Gastroesophageal sphincter (tissue), 4 donors: ENCODE measurements around the gene SYT7. TPM values are rescaled to one million over a fixed set of nuclear protein-coding genes. Genes with fewer than 3 reads are reported as not detected.

Source experiments
- ATAC-seq: fragments of 150-250 bp; one replicate; pipeline ENCODE4 v1.9.1; 2016; ENCODE audit warnings: mild to moderate bottlenecking, moderate library complexity
- H3K27ac ChIP-seq, 4 donors: fragments of 200-600 bp; sonication (generic) in 3 of 4; 1 replicate in 3 of 4; 2 replicates in 1 of 4; pipeline ENCODE4 v1.5.1; 2016 to 2019
- H3K27me3 ChIP-seq: fragments of 200-600 bp; sonication (generic); one replicate; pipeline ENCODE4 v1.5.1; 2019
- H3K36me3 ChIP-seq, 2 donors: fragments of 200-600 bp; sonication (generic); one replicate each; pipeline ENCODE4 v1.5.1; 2019; ENCODE audit warnings: control low read depth in 1 of 2
- H3K4me1 ChIP-seq, 3 donors: fragments of 200-600 bp; sonication (generic); 1 replicate in 2 of 3; 2 replicates in 1 of 3; pipeline ENCODE4 v1.5.1; 2016 to 2019; ENCODE audit warnings: control low read depth in 2 of 3
- H3K4me3 ChIP-seq, 2 donors: fragments of 200-600 bp; sonication (generic); one replicate each; pipeline ENCODE4 v1.5.1; 2019; ENCODE audit warnings: mild to moderate bottlenecking in 1 of 2, moderate library complexity in 1 of 2
- H3K9me3 ChIP-seq, 3 donors: fragments of 200-600 bp; sonication (generic); one replicate each; pipeline ENCODE4 v1.5.1; 2017 to 2019; ENCODE audit warnings: control low read depth in 2 of 3
- EP300 ChIP-seq: sonication (generic); formaldehyde crosslinking; IDR thresholded peaks from one replicate; pipeline ENCODE4 v1.6.1; 2017; ENCODE audit warnings: antibody characterized with exemption, mild to moderate bottlenecking
- POLR2A ChIP-seq, 2 donors: fragments of 450-650 bp; IDR thresholded peaks; one replicate each; pipeline ENCODE4 v1.6.1; 2017; ENCODE audit warnings: antibody characterized with exemption in 2 of 2, mild to moderate bottlenecking in 2 of 2, moderate library complexity in 1 of 2
- POLR2AphosphoS5 ChIP-seq: sonication (generic); formaldehyde crosslinking; IDR thresholded peaks from one replicate; pipeline ENCODE4 v1.6.1; 2017; ENCODE audit warnings: antibody characterized with exemption
- WGBS, 2 donors: methylation state at CpG; one replicate each; pipeline ENCODE4 v1.1.5; 2018; ENCODE audit warnings: low coverage in 1 of 2; 5-methylcytosine and 5-hydroxymethylcytosine counted together
- total RNA-seq, 4 donors: library from RNA; depleted of rRNA; stranded (reverse); fragments of >200 nt; gene quantifications; one replicate each; pipeline ENCODE4 v1.1.0, GENCODE V29; 2016
- TF ChIP-seq, protein P1 (sequence below), 4 experiments: fragments of 200-600 bp in 2 of 4; fragments of 450-650 bp in 2 of 4; sonication (generic) in 1 of 4; IDR thresholded peaks; one replicate each; pipeline ENCODE4 v1.5.1; 2017 to 2019; ENCODE audit warnings: antibody characterized with exemption in 4 of 4, mild to moderate bottlenecking in 2 of 4, moderate library complexity in 2 of 4

The SYT7 gene
- total RNA-seq, 4 donors from 2014 or later: 1.8 to 3.7 (median 3.1) TPM

DNA sequence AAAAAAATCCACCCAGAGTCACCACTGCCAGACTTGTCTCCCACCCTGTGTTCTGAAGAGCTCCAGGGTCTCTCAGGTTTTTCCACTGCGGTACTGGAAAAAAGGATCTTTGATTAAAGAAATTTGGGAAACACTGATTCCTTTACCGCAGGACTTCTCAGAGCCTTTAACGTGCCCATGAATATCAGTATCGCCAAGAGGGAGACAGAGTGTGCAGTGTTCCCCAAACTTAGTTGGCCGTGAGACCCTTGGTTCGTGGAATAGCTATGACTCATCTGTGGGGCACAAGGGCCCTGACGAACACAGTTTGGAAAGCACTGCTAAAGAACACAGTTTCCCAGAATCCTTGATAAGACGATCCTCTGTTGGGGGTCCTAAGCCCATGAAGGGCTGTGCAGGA is 31.7 kb downstream of the SYT7 start:
- 73 to 89% methylated on average over 3 of the region's 8 CpGs for WGBS, 2 donors
- ATAC-seq: no peak
- TF ChIP-seq, protein P1, sequence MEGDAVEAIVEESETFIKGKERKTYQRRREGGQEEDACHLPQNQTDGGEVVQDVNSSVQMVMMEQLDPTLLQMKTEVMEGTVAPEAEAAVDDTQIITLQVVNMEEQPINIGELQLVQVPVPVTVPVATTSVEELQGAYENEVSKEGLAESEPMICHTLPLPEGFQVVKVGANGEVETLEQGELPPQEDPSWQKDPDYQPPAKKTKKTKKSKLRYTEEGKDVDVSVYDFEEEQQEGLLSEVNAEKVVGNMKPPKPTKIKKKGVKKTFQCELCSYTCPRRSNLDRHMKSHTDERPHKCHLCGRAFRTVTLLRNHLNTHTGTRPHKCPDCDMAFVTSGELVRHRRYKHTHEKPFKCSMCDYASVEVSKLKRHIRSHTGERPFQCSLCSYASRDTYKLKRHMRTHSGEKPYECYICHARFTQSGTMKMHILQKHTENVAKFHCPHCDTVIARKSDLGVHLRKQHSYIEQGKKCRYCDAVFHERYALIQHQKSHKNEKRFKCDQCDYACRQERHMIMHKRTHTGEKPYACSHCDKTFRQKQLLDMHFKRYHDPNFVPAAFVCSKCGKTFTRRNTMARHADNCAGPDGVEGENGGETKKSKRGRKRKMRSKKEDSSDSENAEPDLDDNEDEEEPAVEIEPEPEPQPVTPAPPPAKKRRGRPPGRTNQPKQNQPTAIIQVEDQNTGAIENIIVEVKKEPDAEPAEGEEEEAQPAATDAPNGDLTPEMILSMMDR (IDR thresholded peaks at IDR 0.05): no peak
- TF ChIP-seq POLR2AphosphoS5: no peak
- no peak for TF ChIP-seq EP300
- TF ChIP-seq POLR2A (IDR thresholded peaks at IDR 0.05): no peak
- Histone ChIP-seq H3K4me3 (no peak overlapping the region), H3K27ac (no peak overlapping the region), H3K9me3 (no peaks in the 10 kb centered on the region), H3K27me3 (peaks cover 99% of the 10 kb centered on the region), H3K36me3 (no peaks in the 10 kb centered on the region), H3K4me1 (peaks cover 0 to 8% (median 0%) of the 10 kb centered on the region in 3 donors)

DNA sequence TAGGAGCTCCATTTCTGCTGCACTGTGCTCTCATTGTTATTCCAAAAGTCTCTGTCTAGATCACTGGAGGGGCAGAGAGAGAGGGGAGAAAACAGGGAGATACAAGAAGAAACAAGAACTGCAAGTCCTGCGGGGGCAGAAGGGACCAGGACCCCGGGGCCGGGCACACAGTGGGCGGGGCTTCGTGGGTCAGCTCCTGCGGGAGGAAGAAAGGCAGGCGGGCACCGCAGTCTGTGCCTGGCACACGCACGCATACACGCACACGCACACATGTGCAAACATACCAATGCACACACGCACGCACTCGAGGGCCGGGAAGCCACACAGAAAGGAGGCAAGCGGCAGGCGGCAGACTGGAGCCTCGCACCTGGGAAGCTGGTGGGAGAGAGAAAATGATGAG is 33.6 kb downstream of the SYT7 start:
- Histone ChIP-seq H3K27ac (no peak overlapping the region), H3K4me1 (peaks cover 0 to 8% (median 0%) of the 10 kb centered on the region in 3 donors), H3K36me3 (no peaks in the 10 kb centered on the region), H3K27me3 (peaks cover 81% of the 10 kb centered on the region), H3K4me3 (no peak overlapping the region), H3K9me3 (no peaks in the 10 kb centered on the region)
- no peak for ATAC-seq
- TF ChIP-seq, protein P1 (IDR thresholded peaks at IDR 0.05): no peak
- TF ChIP-seq POLR2A (IDR thresholded peaks at IDR 0.05): no peak
- TF ChIP-seq POLR2AphosphoS5: no peak
- TF ChIP-seq EP300: no peak
- WGBS, 2 donors: 35 to 40% methylated on average over 1 to 3 of the region's 19 CpGs

DNA sequence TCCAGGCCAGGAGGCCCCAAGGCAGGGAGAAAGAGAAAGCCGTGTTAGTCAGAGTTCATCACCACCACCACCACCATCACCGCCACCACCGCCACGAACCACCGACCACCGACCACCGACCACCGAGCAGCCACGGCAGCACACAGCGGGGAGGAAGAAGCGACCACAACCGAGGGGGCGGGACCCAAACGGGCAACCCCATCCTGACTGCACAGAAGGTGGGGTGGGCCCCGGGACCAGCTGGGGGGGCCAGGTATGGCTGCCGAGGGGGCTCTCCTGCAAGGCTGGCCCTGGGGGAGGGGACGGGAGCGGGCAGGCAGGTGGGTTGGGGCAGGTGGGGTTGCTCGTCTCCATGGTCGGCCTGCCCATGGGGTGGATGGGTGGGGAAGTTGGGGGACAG is 34.2 kb downstream of the SYT7 start:
- no peak for TF ChIP-seq EP300
- no peak for TF ChIP-seq POLR2A (IDR thresholded peaks at IDR 0.05)
- no peak for TF ChIP-seq POLR2AphosphoS5
- TF ChIP-seq, protein P1 (IDR thresholded peaks at IDR 0.05): no peak
- 0 to 37% methylated on average over 1 to 2 of the region's 20 CpGs for WGBS, 2 donors
- H3K9me3 ChIP-seq: no peaks in the 10 kb centered on the region
- no peak overlapping the region for H3K4me3 ChIP-seq
- H3K27me3 ChIP-seq: peaks cover 79% of the 10 kb centered on the region
- H3K27ac ChIP-seq: no peak overlapping the region
- H3K4me1 ChIP-seq: peaks cover 0 to 8% (median 0%) of the 10 kb centered on the region in 3 donors
- H3K36me3 ChIP-seq: no peaks in the 10 kb centered on the region
- no peak for ATAC-seq

DNA sequence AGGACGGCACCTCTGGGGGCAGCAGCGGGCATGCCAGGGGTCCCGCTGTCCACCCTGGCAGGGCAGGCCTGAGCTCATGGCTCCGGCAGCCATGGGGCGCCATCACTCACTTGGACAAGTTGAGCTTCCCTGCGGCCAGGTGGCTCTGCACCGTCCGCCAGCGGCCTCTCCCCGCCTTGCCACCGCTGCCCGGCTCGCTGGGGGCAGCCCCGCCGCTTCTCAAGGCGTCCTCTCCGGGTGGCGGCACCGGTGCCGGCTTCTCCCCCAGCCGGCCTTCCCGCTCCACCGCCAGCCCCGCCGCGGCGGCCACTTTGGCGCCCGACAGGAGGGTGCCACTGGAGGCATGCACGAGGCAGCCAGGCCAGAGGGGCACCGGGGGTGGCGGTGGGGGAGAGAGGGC is 35.0 kb downstream of the SYT7 start:
- Histone ChIP-seq H3K27me3 (peaks cover 79% of the 10 kb centered on the region), H3K4me3 (no peak overlapping the region), H3K27ac (no peak overlapping the region), H3K36me3 (no peaks in the 10 kb centered on the region), H3K9me3 (no peaks in the 10 kb centered on the region), H3K4me1 (peaks cover 0 to 12% (median 0%) of the 10 kb centered on the region in 3 donors)
- TF ChIP-seq POLR2A (IDR thresholded peaks at IDR 0.05) (no peak), POLR2AphosphoS5 (no peak), EP300 (no peak)
- TF ChIP-seq, protein P1 (IDR thresholded peaks at IDR 0.05): no peak
- WGBS, 2 donors: 100% methylated on average over 5 of the region's 32 CpGs; no CpG with 5 or more reads in 1 of the 2 donors
- no peak for ATAC-seq

DNA sequence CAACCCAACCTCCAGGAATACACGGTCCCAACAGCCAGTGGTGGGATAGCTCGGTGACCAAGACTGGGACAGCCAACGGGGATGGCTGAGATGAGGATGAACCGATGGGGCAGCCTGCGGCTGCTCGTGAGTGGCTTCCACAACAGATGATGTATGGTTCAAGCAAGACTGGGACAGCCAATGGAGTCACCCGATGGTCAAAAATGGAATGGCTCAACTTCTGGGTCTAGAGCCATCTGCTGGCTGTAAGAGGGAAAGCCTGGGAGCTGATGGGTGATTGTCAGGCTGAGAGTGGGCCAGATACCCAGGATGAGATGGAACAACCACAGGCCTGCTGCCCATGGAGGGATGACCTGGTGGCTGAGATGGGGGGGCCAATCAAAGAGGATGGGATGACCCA is 35.5 kb downstream of the SYT7 start:
- H3K4me1 ChIP-seq: peaks cover 0 to 12% (median 0%) of the 10 kb centered on the region in 3 donors
- WGBS, 2 donors: 97 to 100% methylated on average over 1 to 6 of the region's 7 CpGs
- peaks cover 79% of the 10 kb centered on the region for H3K27me3 ChIP-seq

More for the DNA sequence above, 35.5 kb downstream of the SYT7 start:
- Histone ChIP-seq H3K27ac (no peak overlapping the region), H3K36me3 (no peaks in the 10 kb centered on the region), H3K9me3 (no peaks in the 10 kb centered on the region), H3K4me3 (no peak overlapping the region)
- no peak for ATAC-seq
- TF ChIP-seq POLR2AphosphoS5 (no peak), POLR2A (IDR thresholded peaks at IDR 0.05) (no peak), EP300 (no peak)
- TF ChIP-seq, protein P1 (IDR thresholded peaks at IDR 0.05): no peak
